ENCODE results near the gene MALL. TPM values are rescaled to one million over a fixed set of nuclear protein-coding genes. Genes with fewer than 3 reads are reported as not detected.
"Not testable (repeated sequence)": the region's sequence is repeated elsewhere in the genome, so short reads cannot be mapped to it uniquely, and the experiment has no call there.

MALL gene
- total and polyA plus RNA-seq, 7 donors: 2.6 to 10.0 (median 4.8) TPM

DNA sequence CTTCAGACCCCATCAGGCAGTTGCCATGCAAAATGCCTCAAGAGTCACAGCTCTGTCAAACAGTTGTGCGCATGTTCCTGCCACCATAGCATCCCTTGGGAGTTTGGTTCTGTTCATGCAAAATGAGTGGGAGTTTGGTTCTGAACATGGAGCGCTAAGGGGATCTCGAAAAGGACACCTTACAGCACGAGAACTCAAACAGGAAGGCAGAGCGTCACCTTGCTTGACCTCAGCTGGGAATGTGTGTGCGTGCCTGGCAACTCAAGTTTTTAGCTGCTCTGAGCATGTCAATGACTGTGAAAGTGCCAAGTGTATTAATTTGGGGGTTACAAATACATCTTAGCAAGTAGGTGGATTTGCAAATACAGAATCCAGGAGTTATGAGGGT is 16.6 kb downstream of the MALL start:
- Histone ChIP-seq H3K27me3 (ENCODE audit: insufficient read depth in 3 of 3, low read length in 2 of 3) (no peaks in the 10 kb centered on the region), H3K4me1 (peaks cover 7% of the 10 kb centered on the region), H3K27ac (no peak overlapping the region), H3K9me3 (no peaks in the 10 kb centered on the region), H3K36me3 (ENCODE audit: insufficient read depth in 1 of 2, low read depth in 1 of 2) (no peaks in the 10 kb centered on the region), H3K4me3 (no peak overlapping the region)
- ATAC-seq: no peak
- intact Hi-C loops (cut with DNase I): no loop called here
- DNase-seq: no peak
- TF ChIP-seq, protein P1, sequence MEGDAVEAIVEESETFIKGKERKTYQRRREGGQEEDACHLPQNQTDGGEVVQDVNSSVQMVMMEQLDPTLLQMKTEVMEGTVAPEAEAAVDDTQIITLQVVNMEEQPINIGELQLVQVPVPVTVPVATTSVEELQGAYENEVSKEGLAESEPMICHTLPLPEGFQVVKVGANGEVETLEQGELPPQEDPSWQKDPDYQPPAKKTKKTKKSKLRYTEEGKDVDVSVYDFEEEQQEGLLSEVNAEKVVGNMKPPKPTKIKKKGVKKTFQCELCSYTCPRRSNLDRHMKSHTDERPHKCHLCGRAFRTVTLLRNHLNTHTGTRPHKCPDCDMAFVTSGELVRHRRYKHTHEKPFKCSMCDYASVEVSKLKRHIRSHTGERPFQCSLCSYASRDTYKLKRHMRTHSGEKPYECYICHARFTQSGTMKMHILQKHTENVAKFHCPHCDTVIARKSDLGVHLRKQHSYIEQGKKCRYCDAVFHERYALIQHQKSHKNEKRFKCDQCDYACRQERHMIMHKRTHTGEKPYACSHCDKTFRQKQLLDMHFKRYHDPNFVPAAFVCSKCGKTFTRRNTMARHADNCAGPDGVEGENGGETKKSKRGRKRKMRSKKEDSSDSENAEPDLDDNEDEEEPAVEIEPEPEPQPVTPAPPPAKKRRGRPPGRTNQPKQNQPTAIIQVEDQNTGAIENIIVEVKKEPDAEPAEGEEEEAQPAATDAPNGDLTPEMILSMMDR (IDR thresholded peaks at IDR 0.05): no peak
- WGBS, 3 donors: 49 to 60% (median 54%) methylated on average over 6 of the region's 6 CpGs

DNA sequence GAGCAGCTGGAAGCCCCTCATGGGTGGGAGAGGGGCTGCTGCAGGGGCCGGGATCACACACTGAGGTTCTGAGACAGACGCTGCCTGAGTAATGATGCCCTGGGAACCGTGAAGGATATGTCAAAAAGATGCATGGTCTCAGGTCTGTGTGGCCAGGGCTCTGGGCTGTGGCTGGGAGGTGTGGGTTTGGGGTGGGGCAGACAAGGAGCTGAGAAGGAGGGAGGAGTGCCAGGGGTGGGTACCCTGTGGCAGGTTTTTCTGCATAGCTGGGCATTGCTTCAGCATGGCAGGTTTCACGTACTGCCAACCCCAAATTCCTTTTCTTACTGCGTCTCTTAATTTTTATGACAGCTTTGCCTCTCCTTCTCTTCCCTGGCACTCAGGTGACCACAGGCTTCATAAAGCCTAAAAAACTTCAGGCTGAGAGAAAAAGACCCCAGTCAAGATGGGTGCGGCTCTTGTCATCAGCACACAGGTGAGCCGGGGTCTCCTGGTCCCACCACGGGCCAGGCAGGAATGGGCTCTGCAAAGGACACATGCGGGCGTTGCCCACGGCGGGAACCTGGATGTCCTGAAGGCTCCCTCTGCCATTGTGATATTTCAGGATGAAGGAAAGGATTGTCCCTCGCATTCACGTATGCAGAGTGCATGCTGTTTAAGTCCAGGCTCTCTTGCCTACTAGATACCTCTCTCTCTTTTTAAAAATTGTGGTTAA is 18.0 kb downstream of the MALL start:
- H3K4me1 ChIP-seq: peaks cover 7% of the 10 kb centered on the region
- DNase-seq (no peak), ATAC-seq (no peak)
- no peak overlapping the region for H3K27ac ChIP-seq
- TF ChIP-seq, protein P1 (IDR thresholded peaks at IDR 0.05): no peak
- H3K4me3 ChIP-seq: no peak overlapping the region
- 88 to 92% (median 89%) methylated on average over 14 of the region's 14 CpGs for WGBS, 3 donors
- no peaks in the 10 kb centered on the region for H3K9me3 ChIP-seq
- H3K36me3 ChIP-seq (ENCODE audit: insufficient read depth in 1 of 2, low read depth in 1 of 2): no peaks in the 10 kb centered on the region
- no peaks in the 10 kb centered on the region for H3K27me3 ChIP-seq (ENCODE audit: insufficient read depth in 3 of 3, low read length in 2 of 3)
- intact Hi-C loops (cut with DNase I): no loop called here

DNA sequence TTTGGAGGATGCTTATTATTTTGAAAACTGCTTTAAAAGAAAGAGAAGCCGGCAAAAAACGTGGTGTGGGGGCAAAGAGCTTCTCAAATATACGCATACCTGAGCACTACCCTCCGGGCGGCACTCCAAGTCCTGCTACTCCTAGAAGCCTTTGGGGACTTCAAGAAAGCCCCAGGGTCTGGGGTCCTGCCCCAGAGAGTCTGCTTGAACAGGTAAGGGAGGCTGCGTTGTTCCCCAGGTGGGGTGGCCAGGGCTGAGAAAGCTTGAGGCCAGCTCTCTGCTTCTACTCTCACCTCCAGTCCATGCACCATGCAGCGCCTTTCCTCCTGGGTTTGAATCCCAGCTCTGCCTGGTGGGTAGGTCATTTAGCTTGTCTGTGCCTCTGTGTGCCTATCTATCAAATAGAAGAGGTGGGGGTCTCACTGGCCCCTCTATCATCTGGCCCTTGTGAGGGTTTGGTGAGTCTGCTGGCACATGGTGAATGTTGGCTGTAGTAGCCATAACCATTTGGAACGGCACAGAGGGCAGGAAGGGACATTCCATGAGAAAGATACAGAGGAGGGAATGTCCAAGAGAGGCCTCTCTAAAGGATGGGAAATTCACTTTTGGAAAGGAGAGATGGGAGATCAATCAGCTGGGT is 19.5 kb downstream of the MALL start:
- DNase-seq (no peak), ATAC-seq (no peak)
- H3K27ac ChIP-seq: no peak overlapping the region
- TF ChIP-seq, protein P1 (IDR thresholded peaks at IDR 0.05): no peak
- 84 to 88% (median 85%) methylated on average over 8 of the region's 8 CpGs for WGBS, 3 donors
- H3K36me3 ChIP-seq (ENCODE audit: insufficient read depth in 1 of 2, low read depth in 1 of 2): no peaks in the 10 kb centered on the region
- intact Hi-C loops (cut with DNase I): no loop called here
- H3K4me3 ChIP-seq: no peak overlapping the region
- H3K4me1 ChIP-seq: peaks cover 4% of the 10 kb centered on the region
- H3K9me3 ChIP-seq: no peaks in the 10 kb centered on the region
- no peaks in the 10 kb centered on the region for H3K27me3 ChIP-seq (ENCODE audit: insufficient read depth in 3 of 3, low read length in 2 of 3)

DNA sequence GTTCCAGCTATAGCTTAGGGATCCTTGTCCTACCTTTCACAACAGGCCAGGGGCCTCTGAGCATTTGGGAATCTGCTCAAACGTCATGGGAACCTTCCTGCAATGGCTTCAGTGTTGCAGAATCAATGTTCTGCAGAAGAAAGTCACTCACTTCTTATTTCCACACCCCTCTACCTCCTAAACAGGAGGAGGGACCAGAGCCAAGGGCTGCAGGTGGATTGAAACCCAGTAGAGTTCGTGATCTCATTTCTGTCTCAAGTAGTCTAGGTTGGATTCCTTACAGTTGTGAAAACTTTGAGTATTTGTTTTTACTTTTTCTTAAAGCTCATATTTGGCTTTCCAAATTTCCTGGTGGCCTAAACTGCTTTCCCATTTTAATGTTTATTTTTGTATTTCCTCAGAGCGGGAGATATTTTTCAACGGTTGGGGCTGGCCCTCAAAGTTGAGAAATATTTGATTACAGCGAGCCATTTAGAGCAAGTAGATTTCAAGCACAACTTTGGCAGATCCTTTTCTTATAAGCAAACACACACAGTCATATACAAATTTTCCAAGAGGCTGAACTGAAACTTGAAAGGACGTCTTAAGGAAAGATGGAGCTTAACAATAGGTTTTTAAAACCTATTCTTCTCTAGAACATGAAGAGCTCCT is 20.6 kb downstream of the MALL start:
- intact Hi-C loops (cut with DNase I); H3K27ac ChIP-seq; H3K4me1 ChIP-seq; DNase-seq; H3K36me3 ChIP-seq (ENCODE audit: insufficient read depth in 1 of 2, low read depth in 1 of 2); H3K4me3 ChIP-seq; H3K27me3 ChIP-seq (ENCODE audit: insufficient read depth in 3 of 3, low read length in 2 of 3); ATAC-seq; H3K9me3 ChIP-seq: not testable (repeated sequence)
- 54 to 72% (median 59%) methylated on average over 5 of the region's 6 CpGs for WGBS, 3 donors

DNA sequence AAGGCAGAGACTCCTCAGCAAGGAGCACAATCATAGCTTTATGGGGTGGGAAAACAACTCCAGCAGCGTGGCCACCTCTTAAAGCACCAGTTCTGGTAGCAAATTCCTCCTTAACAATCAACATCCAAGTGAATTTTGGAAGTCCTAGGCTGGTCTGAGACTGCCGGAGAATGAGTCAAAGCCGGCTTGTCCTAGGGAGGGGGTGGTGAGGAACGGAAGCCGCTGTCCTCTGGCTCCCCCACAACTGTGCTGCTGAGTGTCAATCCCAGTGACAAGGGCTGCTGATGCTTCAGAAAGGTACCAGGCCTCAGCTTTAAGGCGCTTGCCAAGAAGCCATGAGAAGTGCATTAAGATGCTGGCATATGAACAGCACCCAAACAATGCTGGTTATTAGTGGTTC is 21.7 kb downstream of the MALL start:
- ATAC-seq; intact Hi-C loops (cut with DNase I): not testable (repeated sequence)
- WGBS, 3 donors: no CpG with 5 or more reads among the region's 6 CpGs

DNA sequence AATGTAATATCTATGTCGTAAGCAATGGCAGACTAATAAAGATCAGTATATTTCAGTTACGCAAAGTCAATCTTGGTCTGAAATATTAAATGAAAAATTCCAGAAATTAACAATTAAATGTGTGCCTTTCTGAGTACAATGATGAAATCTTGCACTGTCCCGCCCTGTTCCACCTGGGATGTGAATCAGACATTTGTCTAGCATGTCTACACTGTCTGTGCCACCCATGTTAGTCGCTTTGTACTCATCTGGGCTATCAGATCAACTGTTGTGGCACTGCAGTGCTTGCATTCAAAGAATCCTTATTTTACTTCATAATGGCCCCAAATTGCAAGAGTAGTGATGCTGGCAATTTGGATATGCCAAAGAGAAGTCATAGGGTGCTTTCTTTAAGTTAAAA is 25.5 kb downstream of the MALL start:
- H3K27ac ChIP-seq; intact Hi-C loops (cut with DNase I); H3K9me3 ChIP-seq; ATAC-seq; H3K27me3 ChIP-seq (ENCODE audit: insufficient read depth in 3 of 3, low read length in 2 of 3); H3K4me1 ChIP-seq; DNase-seq; H3K36me3 ChIP-seq (ENCODE audit: insufficient read depth in 1 of 2, low read depth in 1 of 2); H3K4me3 ChIP-seq: not testable (repeated sequence)
- WGBS, 3 donors: 50 to 71% (median 50%) methylated on average over 2 of the region's 4 CpGs

More for the DNA sequence above, 21.7 kb downstream of the MALL start:
- not testable (repeated sequence) for H3K9me3 ChIP-seq; DNase-seq; H3K27ac ChIP-seq; H3K36me3 ChIP-seq (ENCODE audit: insufficient read depth in 1 of 2, low read depth in 1 of 2); H3K27me3 ChIP-seq (ENCODE audit: insufficient read depth in 3 of 3, low read length in 2 of 3); H3K4me1 ChIP-seq; H3K4me3 ChIP-seq

DNA sequence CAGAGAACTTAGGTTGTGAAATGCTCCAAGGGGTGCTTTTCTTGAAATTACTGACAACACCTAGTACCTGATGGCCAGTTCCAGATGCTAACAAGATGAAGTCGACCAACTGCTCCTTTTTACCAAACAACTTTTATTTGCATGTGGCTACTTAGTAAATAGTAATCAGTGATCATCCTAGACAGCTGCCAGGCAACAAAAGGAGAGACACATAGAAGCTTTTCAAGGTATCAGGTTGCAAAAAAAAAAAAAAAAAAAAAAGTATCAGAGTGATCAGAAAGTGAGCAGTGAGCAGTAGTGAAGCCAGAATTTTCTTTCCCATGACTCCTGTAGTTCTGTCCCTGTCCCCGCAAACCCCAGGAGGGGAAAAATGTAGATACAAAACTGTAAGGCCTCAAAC is 31.9 kb downstream of the MALL start:
- not testable (repeated sequence) for ATAC-seq

DNA sequence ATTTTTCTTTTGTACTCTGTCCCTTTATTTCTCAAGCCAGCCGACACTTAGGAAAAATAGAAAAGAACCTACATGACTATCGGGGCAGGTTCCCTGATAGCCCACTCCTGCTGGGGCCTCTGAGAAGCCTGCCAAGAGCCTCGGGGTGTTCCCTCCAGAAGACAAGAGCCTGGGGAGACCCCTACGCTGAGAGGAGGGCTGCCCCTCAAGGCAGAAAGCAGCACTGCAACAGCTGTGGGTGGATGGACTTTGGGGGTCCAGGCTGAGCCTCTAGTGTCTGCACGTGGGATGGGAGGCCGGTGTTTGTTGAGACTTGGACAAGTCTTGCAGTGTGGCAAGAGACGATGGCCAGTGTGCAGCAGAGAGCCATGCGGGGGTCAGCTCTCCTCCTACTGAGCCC is 32.5 kb downstream of the MALL start:
- H3K27ac ChIP-seq; DNase-seq; ATAC-seq; H3K27me3 ChIP-seq (ENCODE audit: insufficient read depth in 3 of 3, low read length in 2 of 3); H3K4me3 ChIP-seq; intact Hi-C loops (cut with DNase I); H3K9me3 ChIP-seq; H3K36me3 ChIP-seq (ENCODE audit: insufficient read depth in 1 of 2, low read depth in 1 of 2); H3K4me1 ChIP-seq: not testable (repeated sequence)
- no CpG with 5 or more reads among the region's 8 CpGs for WGBS, 3 donors

More for the DNA sequence above, 31.9 kb downstream of the MALL start:
- H3K4me3 ChIP-seq; H3K4me1 ChIP-seq; DNase-seq; H3K27me3 ChIP-seq (ENCODE audit: insufficient read depth in 3 of 3, low read length in 2 of 3); H3K9me3 ChIP-seq; intact Hi-C loops (cut with DNase I); H3K27ac ChIP-seq; H3K36me3 ChIP-seq (ENCODE audit: insufficient read depth in 1 of 2, low read depth in 1 of 2): not testable (repeated sequence)
- WGBS, 3 donors: no CpG with 5 or more reads among the region's 2 CpGs
